Neural progenitor cell (in vitro differentiated cells): ENCODE data around the gene ACAN.

ENCODE experiments used
- EZH2 ChIP-seq: fragments of 200-600 bp; sonication (generic); IDR thresholded peaks from 2 replicates; pipeline ENCODE4 v1.6.1; 2017; ENCODE audit warnings: antibody characterized with exemption, mild to moderate bottlenecking, moderate library complexity
- EZH2phosphoT487 ChIP-seq: fragments of 200-600 bp; sonication (generic); IDR thresholded peaks from 2 replicates; pipeline ENCODE4 v1.6.1; 2017; ENCODE audit warnings: antibody characterized with exemption
- TF ChIP-seq, protein P1 (sequence below): fragments of 200-600 bp; sonication (generic); IDR thresholded peaks from 2 replicates; pipeline ENCODE4 v1.5.1; 2017; ENCODE audit warnings: antibody characterized with exemption, mild to moderate bottlenecking

DNA sequence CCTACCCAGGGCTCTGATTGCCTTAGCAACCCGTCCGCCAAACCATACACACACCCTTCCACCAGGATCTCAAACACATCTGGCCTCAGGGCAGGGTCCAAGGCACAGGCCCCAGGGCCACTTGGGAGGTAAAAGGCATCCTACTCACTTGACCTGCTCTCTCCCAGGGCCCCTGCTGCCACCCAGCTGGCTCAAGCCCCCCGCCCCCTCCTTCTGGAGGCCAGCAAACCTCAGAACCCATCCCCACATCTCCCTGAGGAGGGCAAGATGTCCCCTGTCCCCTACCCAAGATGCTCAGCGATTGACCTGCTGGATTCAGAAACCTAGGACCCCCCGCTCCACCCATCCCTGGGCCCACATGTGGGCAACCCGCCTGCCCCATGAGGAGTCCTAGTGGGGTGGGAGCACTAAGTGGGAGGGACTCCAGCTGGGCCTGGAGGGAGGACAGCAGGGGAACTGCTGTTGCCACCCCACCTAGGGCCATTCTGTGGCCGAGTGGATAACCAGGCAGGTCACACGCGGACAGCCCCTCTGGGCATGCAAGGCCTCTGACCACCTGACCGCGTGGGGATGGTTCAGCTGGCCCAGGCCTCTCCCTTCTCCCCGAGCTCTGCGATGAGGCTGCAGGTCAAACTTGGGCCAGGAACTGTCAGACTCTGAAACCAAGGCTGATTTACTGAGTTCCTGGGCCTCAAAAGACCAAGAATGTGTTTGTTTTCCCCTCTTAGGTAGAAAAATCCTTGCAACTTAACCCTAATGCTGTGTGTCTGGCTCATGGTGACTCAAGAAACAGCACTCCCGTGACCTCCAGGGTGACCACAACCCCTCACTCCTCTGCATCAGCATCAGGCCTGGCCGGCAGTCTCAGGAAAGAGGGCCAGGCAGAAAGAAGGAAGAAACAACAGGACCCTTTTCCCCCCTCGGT is 105.7 kb downstream of the ACAN start:
- TF ChIP-seq, protein P1, sequence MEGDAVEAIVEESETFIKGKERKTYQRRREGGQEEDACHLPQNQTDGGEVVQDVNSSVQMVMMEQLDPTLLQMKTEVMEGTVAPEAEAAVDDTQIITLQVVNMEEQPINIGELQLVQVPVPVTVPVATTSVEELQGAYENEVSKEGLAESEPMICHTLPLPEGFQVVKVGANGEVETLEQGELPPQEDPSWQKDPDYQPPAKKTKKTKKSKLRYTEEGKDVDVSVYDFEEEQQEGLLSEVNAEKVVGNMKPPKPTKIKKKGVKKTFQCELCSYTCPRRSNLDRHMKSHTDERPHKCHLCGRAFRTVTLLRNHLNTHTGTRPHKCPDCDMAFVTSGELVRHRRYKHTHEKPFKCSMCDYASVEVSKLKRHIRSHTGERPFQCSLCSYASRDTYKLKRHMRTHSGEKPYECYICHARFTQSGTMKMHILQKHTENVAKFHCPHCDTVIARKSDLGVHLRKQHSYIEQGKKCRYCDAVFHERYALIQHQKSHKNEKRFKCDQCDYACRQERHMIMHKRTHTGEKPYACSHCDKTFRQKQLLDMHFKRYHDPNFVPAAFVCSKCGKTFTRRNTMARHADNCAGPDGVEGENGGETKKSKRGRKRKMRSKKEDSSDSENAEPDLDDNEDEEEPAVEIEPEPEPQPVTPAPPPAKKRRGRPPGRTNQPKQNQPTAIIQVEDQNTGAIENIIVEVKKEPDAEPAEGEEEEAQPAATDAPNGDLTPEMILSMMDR: no peak
- no peak for TF ChIP-seq EZH2phosphoT487
- no peak for TF ChIP-seq EZH2
